Tibial artery (tissue), 4 donors: Measurements from ENCODE around the gene HIF1A.

Experiments used
- DNase-seq, 2 donors: peaks; one replicate each; pipeline ENCODE4 v3.0.0-alpha.2; 2019
- H3K27ac ChIP-seq, 2 donors: fragments of 200-600 bp; sonication (generic) in 1 of 2; 1 replicate in 1 of 2; 2 replicates in 1 of 2; pipeline ENCODE4 v1.5.1; 2018 to 2019; ENCODE audit warnings: mild to moderate bottlenecking in 1 of 2
- H3K27me3 ChIP-seq, 2 donors: fragments of 200-600 bp; sonication (generic) in 1 of 2; one replicate each; pipeline versions ENCODE4 v1.5.1 to v1.6.0; 2016 to 2019
- H3K36me3 ChIP-seq, 3 donors: fragments of 200-600 bp; sonication (generic) in 2 of 3; one replicate each; pipeline ENCODE4 v1.5.1; 2016 to 2019; ENCODE audit warnings: mild to moderate bottlenecking in 2 of 3
- H3K4me1 ChIP-seq, 4 donors: fragments of 200-600 bp; sonication (generic) in 2 of 4; 1 replicate in 3 of 4; 2 replicates in 1 of 4; pipeline ENCODE4 v1.5.1; 2016 to 2019
- H3K4me3 ChIP-seq, 2 donors: fragments of 200-600 bp; sonication (generic) in 1 of 2; 1 replicate in 1 of 2; 2 replicates in 1 of 2; pipeline ENCODE4 v1.5.1; 2018 to 2019; ENCODE audit warnings: mild to moderate bottlenecking in 2 of 2
- H3K9me3 ChIP-seq, 3 donors: fragments of 200-600 bp; sonication (generic) in 1 of 3; one replicate each; pipeline ENCODE4 v1.5.1; 2016 to 2019
- intact Hi-C: fragments of 100-400 bp; cut with DNase I; formaldehyde crosslinking; loops from one replicate; pipeline ENCODE4 v1.15.0; 2023; ENCODE audit warnings: low total_unique reads
- TF ChIP-seq, protein P1 (sequence below), 2 experiments: fragments of 200-600 bp in 1 of 2; fragments of 450-650 bp in 1 of 2; IDR thresholded peaks; one replicate each; pipeline ENCODE4 v1.5.1; 2017 to 2019; ENCODE audit warnings: antibody characterized with exemption in 2 of 2, mild to moderate bottlenecking in 1 of 2, moderate library complexity in 1 of 2

Gene HIF1A

GRCh38 chr14:61746881-61747280, 51.6 kb downstream of the HIF1A start:
- no peak overlapping the region for H3K4me3 ChIP-seq
- no peaks in the 10 kb centered on the region for H3K27me3 ChIP-seq
- H3K9me3 ChIP-seq = no peaks in the 10 kb centered on the region
- intact Hi-C loops = no loop called here
- peaks cover 0 to 48% (median 5%) of the 10 kb centered on the region in 4 donors for H3K4me1 ChIP-seq
- TF ChIP-seq, protein P1, sequence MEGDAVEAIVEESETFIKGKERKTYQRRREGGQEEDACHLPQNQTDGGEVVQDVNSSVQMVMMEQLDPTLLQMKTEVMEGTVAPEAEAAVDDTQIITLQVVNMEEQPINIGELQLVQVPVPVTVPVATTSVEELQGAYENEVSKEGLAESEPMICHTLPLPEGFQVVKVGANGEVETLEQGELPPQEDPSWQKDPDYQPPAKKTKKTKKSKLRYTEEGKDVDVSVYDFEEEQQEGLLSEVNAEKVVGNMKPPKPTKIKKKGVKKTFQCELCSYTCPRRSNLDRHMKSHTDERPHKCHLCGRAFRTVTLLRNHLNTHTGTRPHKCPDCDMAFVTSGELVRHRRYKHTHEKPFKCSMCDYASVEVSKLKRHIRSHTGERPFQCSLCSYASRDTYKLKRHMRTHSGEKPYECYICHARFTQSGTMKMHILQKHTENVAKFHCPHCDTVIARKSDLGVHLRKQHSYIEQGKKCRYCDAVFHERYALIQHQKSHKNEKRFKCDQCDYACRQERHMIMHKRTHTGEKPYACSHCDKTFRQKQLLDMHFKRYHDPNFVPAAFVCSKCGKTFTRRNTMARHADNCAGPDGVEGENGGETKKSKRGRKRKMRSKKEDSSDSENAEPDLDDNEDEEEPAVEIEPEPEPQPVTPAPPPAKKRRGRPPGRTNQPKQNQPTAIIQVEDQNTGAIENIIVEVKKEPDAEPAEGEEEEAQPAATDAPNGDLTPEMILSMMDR (IDR thresholded peaks at IDR 0.05) = no peak
- peak overlapping the region; percentile 54 to 93 for H3K27ac ChIP-seq
- H3K36me3 ChIP-seq = peaks cover 22 to 33% (median 32%) of the 10 kb centered on the region in 3 donors
- DNase-seq = no peak

DNA sequence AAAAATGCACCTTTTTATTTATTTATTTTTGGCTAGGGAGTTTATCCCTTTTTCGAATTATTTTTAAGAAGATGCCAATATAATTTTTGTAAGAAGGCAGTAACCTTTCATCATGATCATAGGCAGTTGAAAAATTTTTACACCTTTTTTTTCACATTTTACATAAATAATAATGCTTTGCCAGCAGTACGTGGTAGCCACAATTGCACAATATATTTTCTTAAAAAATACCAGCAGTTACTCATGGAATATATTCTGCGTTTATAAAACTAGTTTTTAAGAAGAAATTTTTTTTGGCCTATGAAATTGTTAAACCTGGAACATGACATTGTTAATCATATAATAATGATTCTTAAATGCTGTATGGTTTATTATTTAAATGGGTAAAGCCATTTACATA, 52.0 kb downstream of the HIF1A start:
- no peaks in the 10 kb centered on the region for H3K27me3 ChIP-seq
- peak overlapping the region; percentile 54 to 93 for H3K27ac ChIP-seq
- TF ChIP-seq, protein P1 (IDR thresholded peaks at IDR 0.05) = no peak
- H3K9me3 ChIP-seq = no peaks in the 10 kb centered on the region
- H3K4me3 ChIP-seq = no peak overlapping the region
- DNase-seq = no peak
- H3K4me1 ChIP-seq = peaks cover 0 to 48% (median 6%) of the 10 kb centered on the region in 4 donors
- H3K36me3 ChIP-seq = peaks cover 18 to 29% (median 27%) of the 10 kb centered on the region in 3 donors
- intact Hi-C loops = no loop called here

DNA sequence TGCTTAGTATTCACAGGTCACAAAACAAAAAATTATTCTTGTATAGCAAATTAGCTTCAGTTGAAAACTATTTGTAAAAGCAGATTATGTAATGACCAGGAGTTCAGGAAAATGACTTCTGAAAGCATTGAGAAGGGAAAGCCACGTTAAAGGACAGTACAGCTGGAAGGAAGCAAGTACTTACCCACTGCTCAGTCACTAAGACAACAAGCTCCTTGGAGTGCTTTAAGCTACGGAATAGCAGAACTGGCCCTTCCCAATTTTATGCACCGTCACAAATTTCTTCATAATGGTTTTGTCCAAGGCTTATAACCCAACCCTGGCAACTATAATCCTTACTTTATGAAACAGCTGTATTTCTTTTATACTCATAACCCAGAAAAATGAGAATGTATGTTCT, 54.0 kb downstream of the HIF1A start:
- intact Hi-C loops = no loop called here
- Histone ChIP-seq H3K36me3 (peaks cover 8 to 19% (median 15%) of the 10 kb centered on the region in 3 donors), H3K4me3 (peak overlapping the region in 1 of 2 donors; percentile 60), H3K27me3 (no peaks in the 10 kb centered on the region), H3K9me3 (no peaks in the 10 kb centered on the region), H3K27ac (peak overlapping the region; percentile 54 to 93), H3K4me1 (peaks cover 0 to 48% (median 6%) of the 10 kb centered on the region in 4 donors)
- TF ChIP-seq, protein P1 (IDR thresholded peaks at IDR 0.05) = no peak
- no peak for DNase-seq

DNA sequence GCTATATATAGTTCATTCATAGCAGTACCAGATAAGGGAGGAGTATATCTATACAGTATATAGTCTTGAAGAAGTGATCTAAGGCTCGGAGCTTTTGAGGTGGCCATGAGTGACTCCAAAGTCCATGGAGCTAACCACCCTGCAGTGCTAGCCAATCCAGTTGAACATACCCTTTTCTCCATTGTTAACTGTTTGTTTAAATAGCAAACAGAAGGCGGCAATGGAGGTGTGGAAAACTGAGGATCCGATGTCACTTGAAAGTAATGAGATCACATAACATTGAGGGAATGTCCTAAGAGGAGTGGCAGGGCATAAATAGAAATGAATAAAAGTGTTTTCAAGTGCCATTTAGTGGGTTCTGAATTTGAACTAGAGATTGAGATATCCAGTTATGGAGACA, 54.6 kb downstream of the HIF1A start:
- Histone ChIP-seq H3K27me3 (no peaks in the 10 kb centered on the region), H3K27ac (peak overlapping the region; percentile 93 to 95), H3K4me1 (peaks cover 0 to 48% (median 6%) of the 10 kb centered on the region in 4 donors), H3K36me3 (peaks cover 4 to 18% (median 12%) of the 10 kb centered on the region in 3 donors), H3K4me3 (peak overlapping the region; percentile 60 to 71), H3K9me3 (no peaks in the 10 kb centered on the region)
- TF ChIP-seq, protein P1 (IDR thresholded peaks at IDR 0.05) = no peak
- no peak for DNase-seq
- intact Hi-C loops = loop anchor here (5.0 kb wide), 1 partner anchor 53 kb away; the partner anchor contains the start of gene HIF1A

DNA sequence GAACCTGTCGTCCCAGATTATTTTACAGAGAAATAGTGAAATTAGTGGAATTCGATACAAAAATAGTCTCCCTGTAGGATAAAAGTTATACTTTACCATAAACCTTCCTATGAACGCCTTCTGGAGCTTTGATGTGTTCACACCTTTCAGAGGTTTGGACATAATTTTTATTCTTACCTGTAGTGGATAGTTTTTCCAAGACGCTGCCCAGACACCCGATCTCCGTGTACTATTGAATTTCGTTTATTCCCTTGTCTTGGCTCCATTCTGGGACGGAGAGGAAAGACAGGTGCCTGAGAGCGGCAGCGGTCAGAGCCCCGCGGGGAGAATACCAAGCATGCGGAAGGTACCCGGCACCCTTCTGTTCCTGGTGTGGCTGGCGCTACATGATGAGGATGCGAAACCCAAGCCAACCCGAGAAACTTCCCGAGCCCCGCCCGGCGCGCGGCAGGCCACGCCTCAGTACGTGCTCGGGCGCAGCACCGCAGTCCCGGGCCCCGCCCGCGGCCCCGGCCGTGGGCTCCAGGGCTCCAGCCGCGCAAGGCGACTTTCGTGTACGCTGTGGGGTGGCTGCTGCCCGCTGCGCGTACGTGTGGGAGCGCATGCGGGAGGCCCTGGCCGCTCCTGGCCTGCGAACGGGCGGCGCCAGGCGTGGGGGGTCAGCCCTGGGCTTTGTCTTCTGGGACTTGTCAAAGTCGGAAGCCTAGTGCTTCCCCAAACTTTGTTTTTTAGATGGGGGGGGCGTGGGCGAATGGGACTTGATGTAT, 55.6 kb downstream of the HIF1A start:
- peaks cover 0 to 48% (median 6%) of the 10 kb centered on the region in 4 donors for H3K4me1 ChIP-seq
- intact Hi-C loops = loop anchor here (5.0 kb wide), 1 partner anchor 54 kb away; the partner anchor contains the start of gene HIF1A
- H3K9me3 ChIP-seq = no peaks in the 10 kb centered on the region
- H3K27ac ChIP-seq = peak overlapping the region; percentile 93 to 95
- H3K36me3 ChIP-seq = peaks cover 0 to 8% (median 1%) of the 10 kb centered on the region in 3 donors
- peak overlapping the region; percentile 60 to 71 for H3K4me3 ChIP-seq
- TF ChIP-seq, protein P1 (IDR thresholded peaks at IDR 0.05) = no peak
- no peaks in the 10 kb centered on the region for H3K27me3 ChIP-seq
- DNase-seq = peak; percentile 88 to 96
